HCEC 1CT (cell line): ENCODE results near the gene LYSMD4.

Source experiments
- DNase-seq: peaks from one replicate; pipeline ENCODE4 v3.0.0-alpha.2; 2017

LYSMD4 gene

DNA sequence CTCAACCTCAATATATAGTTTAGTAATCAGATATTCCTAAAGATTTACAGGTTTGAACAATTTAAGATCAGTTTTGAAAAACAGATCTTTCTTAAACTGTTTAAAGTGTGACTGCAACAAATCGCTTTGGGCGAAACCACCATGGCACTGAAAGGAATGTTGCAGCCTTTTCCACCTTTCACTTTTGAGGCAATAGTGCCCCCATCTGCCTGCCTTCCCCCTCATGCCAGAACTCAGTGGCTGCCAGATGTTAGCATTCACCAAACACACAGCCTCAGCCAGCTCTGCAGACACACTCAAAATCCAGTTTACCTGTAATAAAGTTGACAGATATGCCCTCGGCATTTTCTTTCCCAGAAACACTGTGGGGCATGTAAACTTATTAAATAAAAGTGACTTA lies 3.3 kb downstream of the LYSMD4 start:
- DNase-seq = peak; percentile 47

DNA sequence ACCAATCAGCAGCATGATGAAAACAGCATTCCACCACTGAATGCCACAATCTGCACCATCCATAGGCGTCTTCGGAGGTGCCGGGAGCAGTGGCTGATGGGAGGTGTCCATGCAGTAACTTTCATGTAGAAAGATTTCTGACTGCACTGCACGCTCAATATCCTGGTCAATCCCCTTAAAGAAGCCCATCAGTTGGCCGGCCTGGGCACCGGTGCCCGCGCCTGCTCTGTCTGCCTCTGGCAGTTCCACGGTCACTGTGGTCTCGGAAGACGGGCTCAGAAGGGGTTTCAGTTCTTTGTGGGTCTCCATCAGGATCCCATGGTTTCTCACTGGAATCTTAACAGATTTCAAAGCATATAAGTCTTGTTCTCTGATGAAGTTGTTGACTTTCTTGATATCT lies 3.9 kb downstream of the LYSMD4 start:
- DNase-seq = no peak

DNA sequence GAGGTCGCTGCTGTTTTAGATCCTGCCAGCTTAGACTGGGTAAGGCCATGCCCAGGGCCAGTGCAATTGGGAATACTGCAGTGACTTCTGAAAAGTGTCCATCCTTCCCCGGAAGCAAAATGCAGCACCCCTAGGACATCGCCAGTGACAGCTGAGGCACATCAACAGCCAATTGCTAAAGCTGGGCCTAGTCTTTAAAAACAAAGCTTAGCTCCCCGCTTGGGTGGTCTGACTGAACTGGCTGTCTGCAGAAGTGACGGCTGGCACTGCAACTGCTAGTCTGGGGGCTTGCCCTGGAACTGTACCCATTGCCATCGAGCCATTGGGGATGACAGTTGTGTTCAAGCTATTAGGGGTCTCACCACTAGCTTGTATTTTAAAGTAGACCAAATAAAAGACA lies 4.3 kb downstream of the LYSMD4 start:
- DNase-seq = no peak

DNA sequence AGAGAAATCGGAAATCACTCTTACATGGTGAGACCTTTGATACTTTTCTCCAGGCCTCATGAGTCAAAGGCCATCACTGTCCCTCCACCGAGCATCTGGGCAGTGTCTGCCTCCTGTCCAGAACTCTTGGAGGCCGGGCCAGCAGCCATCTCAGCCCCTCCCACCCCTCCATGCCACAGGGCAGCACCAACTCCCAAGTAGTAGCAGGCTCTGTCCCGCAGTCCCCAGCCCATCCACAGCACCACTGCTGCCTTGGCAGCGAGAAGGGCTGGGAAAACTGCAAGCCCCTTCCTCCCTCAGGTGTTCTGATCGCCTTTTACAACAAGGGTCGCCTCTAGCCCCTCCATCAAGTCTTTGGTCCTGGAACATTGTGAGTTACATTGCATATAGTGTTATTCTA lies 5.5 kb downstream of the LYSMD4 start:
- DNase-seq = no peak

DNA sequence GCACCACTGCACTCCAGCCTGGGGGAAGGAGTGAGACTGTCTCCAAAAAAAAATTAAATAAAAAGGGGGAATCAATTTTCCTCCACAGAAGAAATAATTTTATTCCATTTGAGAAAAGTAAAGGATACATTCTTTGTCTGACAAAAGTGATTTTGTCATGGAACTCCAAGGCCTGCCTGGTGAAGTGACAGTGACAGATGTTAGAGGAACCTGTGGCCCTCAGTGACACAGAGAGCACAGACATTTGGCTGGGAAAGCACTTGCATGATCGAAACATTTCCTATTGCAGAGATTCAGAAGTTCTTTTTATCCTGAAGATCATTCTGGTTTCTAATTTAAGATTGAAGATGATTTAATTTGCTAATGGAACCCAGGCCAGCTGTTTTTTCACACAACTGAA lies 5.9 kb downstream of the LYSMD4 start:
- DNase-seq = no peak

DNA sequence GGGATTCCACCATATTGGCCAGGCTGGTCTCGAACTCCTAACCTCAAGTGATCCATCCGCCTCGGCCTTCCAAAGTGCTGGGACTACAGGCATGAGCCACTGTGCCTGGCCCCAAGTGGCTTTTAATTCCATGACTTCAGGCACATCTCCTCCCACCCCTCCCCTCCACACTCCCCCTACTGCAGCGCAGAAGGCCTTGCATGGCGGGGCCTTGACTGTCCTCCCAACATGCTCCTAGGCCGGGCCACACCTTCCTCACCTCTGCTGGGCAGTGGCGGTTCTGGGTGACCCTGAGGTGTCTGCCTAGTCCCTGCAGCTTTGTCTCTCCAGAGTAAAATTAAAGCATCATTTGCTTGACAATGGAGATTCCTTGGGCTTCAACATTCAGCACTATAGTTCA lies 6.9 kb downstream of the LYSMD4 start:
- DNase-seq = no peak

DNA sequence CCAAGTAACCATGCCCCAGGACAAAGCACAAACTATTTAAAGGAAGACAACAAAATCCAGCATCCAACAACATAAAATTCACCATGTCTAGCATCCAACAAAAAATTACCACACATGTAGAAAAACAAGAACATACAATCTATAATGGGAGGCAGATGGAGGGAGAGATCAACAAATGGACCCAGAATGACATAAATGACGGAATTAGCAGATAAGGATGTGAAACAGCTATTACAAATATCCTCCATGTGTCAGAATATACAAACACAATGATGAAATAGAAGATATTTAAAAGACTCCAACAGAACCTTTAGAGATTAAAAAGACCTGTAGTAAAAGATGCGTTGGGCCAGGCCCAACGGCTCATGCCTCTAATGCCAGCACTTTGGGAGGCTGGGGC lies 10.8 kb downstream of the LYSMD4 start:
- no peak for DNase-seq

DNA sequence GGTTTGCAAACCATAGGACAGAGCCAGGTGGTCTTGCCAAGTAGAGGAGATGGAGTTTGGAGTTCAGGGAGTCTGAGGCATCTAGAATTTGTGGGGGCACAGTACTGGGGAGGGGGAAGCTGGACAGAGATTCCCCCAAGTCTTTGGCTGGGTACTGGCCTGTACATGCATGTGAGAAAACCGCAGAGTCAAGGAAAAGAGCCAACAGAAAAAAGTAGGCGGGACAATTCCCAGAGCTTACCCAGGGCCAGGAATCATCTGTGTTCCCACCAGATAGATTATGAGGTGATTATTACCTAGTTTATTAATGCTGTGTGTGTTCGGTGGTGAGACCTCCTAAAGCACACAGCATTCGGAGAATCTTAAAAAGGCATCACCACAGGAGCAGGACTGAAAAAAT lies 11.3 kb downstream of the LYSMD4 start:
- DNase-seq = no peak

DNA sequence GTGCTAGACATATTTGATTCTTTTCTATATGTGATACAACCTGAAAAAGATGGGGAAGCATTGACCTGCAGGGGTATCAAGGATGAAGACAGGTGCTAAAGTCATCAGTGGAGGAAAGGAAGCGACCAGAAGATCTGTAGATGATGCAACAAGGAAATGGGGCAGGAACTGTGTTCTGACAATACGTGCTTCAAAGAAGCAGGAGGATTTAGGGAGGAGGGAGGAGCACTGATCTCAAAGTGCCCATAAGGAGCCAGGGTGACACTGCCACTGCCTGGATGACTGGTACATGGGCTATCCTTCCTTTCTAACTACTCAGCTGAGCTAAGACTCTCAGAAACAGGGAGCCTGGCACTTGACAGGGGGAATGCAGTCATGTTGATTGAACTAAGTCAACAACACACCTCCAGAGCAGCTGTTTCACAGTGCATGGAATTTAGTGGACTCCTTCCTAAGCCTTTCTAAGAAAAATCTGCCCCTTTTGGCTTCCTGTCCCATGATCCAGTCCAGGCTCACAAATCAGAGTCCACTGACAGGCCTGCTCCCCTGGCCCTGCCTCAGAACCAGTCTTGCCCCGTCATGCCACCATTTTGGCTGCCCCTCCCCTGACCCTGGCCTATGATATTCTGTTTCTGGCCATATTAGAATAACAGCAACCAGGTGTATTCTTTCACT lies 12.0 kb downstream of the LYSMD4 start:
- DNase-seq = no peak

DNA sequence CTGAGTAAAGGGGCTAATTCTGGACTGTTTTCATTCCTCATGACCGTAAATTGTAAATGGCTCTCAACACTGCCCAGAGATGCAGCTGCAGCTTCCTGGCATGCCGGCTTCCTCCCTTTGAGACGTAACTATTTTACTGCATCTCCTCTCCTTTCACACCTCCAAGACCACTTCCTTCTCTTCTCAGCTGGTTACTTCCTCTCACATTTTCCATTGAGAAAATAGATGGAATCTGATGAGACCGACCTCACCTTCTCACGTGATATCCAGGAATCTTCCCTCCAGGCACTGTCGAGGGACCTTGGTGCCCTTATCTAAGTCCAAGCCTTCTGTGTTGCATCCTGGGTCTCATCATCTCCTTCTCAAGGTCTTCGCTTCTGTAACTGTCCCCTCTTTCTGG lies 12.7 kb downstream of the LYSMD4 start:
- DNase-seq = no peak

DNA sequence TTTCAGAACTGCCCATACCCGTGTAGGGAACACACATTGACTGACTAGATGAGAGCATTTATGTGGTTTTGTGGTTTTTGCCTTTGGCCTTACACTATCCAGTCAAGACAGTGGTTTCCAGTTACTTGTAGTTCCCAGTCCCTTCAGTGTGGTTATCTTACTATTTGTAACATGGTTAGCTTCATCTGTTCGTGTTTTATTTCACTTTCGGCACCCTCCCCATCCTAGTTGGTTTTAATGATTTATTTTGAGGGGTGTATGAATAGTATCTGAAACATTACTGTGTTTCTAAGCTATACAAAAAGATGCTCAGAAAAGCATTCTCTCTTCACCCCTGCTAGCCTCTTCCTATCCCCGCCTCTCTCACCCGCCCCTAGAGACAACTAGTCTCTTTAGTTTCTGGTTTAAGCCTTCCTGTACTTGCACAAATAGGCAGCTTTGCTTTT lies 14.1 kb downstream of the LYSMD4 start:
- DNase-seq = peak; percentile 40

DNA sequence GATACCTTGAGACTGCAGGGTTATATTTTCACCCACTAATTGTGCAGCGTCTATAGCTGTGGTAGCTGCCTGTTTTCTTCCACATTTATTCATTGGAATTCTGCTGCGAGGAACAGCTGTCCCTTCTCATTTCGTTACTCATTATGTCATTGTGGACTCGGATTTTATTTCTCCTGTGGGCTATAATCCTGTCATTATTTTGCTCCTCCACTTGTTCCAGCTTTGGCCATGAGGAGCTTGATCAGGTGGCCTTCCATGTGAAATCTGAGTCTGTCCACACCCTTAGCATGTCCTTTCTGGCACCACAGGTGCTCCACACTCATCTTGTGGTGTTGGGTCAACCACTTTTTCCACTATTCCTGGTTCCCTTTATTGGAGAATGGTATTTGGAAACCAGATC lies 14.8 kb downstream of the LYSMD4 start:
- no peak for DNase-seq

DNA sequence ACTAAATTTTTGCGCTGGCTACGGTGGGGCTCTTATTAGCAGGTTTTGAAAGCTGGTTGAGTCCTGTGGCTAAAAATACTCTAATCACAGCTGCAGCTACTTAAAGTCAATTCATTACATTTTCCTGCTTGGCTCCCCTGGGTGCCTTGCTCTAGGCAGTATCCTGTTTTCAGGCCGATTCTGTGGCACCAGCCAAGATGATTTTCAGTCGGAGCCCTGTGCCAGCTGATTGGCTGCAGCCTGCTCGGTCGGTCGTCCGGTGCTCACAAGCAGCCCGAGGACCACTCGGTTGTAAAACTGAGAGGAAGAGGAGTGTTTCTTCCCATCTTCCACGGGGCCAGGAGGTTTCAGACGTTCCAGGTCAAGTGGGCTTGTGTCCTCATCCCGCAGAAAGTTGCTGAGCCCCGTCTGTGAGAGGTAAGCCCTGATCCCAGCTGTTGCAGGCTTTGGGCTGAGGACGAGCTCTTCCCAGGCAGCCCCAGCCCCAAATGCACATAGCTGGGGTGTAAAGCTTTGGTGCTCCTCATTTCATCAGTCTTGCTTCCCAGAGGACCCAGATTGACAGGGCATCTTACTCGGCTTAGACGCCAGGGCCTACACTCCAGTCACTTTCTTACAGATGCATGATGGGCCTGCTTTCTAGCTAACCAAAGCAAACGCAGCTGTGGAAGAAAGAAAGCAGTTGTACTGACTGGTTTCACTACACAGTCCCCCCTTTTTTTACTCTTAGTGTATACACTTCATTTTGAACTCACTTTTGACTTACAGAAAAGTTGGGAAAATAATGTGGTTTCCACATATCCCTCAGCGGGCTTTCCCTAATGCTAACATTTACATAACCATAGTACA lies 15.9 kb downstream of the LYSMD4 start:
- DNase-seq = no peak

DNA sequence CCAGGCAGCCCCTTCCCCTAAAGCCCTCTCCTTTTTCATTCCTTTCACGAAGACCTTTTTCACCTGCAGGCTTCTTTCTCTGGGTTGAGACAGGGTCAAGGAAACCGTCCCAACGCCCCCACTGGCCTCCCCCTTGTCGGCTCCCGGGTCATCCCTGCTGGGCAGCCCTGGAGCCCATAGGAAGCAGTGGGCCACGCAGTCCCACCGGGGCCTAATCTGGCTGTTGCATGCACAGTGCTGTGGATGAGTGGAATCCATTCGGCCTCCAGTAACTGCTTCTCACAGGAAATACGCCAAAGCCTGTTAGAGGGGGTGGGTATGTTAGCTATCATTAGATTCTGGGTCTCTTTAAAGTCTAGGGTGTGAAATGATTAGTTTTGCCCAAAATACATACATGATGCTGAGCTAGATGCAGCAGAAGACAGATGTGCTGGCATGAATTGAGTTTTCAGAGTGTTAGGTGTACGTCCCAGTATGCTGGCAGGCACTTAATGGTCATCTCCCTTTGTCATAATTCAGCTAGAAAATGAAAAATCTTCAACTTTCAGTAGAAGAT lies 16.6 kb downstream of the LYSMD4 start:
- no peak for DNase-seq

DNA sequence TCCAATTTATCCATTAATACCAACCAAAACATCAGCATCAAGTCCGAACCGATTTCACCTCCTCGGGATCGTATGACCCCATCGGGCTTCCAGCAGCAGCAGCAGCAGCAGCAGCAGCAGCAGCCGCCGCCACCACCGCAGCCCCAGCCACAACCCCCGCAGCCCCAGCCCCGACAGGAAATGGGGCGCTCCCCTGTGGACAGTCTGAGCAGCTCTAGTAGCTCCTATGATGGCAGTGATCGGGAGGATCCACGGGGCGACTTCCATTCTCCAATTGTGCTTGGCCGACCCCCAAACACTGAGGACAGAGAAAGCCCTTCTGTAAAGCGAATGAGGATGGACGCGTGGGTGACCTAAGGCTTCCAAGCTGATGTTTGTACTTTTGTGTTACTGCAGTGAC lies 20.8 kb downstream of the LYSMD4 start:
- DNase-seq = no peak

DNA sequence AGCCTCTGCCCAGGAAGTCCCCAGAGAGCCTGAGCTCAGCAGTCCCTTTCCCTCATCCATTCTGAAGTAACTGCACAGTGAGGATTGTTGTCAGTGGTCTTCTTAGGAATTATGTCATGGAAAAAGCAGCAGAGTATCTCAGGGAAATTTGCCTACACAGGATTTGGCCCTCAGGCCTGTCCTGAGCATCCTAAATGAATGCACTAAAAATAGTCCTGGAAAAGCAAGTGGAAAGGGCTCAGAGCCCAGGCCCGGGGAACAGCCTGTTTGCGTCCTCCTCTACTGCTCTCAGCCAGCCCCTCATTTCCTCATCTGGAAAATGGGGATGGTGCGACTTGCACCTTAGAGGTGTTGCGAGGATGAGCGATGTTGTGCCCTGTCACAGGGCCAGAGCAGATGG lies 21.6 kb downstream of the LYSMD4 start:
- no peak for DNase-seq

DNA sequence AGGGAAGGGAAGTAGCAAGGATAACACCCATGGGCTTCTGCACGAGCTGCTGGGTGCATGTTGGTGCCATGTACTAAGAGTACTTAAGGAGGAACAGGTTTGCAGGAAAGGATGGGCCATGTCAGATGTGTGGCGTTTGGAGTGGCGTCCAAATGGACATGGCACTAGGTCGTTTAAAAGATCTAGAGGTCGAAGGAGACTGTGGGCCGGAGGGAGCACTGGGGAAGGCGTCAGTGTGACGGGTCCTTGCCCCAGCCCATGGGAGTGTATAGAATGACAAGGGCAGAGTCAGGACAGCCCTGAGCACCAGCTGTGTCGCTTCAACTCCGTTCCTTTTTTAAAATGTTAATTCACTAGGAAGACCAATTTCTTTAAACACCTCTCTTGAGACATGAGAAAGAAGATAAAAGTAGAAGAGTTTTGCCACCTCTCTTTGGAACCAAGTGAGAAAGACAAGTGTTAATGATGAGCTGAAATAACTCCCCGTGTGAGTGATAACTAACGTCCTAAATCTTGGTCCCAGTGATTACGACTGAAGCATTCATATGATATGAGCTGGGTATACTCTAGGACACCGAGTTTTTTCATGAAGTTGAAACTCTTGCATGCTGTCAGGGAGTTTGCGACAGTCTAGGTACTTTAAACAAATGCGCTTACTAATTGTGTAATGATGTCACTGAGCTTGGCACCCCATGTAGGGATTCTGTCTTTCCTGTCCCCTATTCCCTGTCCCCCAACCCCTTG lies 23.8 kb downstream of the LYSMD4 start:
- DNase-seq = no peak

DNA sequence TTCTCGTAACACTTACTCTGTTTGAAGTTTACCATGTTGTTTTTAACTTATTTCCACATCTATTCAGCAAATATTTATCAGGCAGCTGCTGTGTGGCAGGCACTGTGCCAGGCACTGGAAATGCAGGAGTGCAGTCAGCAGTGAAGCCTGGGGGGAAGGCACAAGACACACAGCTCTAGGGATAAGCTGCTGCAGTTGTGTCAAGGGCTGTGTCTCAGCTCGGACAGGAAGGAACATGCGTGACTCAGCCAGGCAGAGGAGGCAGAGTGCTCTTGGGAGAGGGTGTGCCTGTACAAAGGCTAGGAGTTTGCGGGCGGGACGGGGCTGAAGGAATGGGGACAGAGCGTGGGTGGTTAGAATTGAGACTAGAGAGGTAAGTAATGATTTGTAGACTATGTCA lies 24.7 kb downstream of the LYSMD4 start:
- DNase-seq = peak; percentile 94

DNA sequence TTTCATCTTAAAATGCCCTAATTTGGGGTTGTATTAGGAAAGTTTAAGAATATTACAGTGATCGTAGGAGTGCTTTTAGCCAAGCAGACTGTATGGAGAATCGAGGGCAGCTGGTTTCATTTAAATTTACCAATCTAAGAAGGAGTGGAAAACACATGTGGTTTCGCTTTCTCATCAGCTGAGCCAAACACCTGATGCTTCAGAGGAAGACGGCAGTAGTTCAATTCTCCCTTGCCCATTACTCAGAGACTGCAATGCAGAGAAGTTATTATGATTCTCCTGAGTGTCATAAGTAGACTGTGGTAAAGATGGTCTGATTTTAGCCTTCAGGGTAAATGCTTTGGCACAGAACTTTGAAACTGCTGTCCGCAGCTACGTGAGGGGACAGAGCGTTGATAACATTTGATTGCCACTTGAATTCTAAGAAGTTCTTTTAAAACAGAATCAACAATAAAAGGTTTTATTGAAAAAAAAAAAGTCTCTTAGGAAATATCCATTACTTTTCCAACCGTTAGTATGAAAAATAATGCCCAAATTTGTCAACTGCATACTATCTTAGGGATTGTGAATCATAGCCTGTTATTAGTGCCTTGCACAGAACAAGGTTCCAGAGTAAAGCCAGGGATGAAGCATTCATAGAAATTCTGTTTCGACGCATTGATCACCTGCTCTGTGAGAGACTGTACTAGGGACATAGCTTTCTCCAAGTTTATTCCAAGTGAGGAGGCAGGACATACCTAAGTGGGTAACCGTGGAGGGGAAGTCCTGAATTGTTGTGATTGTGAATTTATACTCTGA lies 25.6 kb downstream of the LYSMD4 start:
- peak; percentile 21 for DNase-seq

DNA sequence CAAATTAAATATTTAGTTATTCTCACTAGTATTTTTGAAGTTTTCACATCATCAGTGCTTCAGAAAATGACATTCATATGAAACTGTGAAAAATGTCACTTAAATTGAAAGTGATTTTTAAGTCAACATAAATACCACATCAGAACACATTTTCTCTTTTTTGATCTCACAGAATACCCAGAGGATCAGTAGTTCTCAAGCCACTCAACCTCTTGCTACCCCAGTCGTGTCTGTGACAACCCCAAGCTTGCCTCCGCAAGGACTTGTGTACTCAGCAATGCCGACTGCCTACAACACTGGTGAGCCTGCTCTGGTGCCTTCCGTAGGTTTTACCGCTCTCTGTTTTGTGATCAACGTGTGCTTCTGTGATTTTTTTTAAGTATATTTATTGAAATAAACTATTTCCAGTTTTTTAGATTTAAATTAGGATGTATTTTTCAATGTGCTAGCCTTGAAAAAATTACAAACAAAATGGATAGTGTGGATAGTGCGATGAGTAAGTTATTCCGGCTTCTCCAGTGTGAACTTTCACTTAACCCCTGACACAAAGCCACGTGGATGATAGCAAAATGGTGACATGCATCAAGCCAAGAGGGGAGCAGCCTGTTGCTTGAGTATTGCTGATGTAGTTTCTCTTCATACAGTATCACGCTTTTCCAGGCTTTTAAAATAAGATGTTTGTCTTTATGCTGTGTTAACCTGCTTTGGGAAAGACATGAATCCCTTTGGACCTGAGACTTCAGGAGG lies 26.5 kb downstream of the LYSMD4 start:
- DNase-seq = no peak

DNA sequence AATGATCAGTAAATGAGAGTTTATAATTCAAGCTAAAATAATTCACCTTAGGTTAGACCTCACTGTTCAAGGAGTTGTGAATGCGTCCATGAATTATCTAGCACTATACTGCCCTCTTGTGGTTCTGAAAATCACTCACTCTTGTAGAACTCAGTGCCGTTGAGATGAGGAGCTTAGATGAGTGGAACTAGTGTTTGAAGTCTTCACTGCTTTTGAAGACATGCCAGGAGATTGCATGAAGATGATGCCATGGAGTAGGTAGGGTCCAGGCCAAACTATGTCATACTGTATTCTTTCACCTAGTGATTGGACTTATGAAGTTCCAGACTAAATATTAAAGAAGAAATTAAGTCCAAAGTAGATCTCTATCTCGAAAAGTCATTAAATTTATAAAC lies 28.8 kb downstream of the LYSMD4 start:
- DNase-seq = peak; percentile 75
